DOHH2 (cell line): Measurements from ENCODE around the gene HYOU1.

Experiments
- CTCF ChIP-seq: fragments of 200-600 bp; sonication (generic); IDR thresholded peaks from one replicate; pipeline ENCODE4 v1.5.1; 2014; ENCODE audit warnings: antibody characterized with exemption, mild to moderate bottlenecking, low read depth, low read length; ENCODE audit not compliant: poor library complexity, severe bottlenecking
- EZH2phosphoT487 ChIP-seq: fragments of 200-600 bp; sonication (generic); IDR thresholded peaks from 2 replicates; pipeline ENCODE4 v1.6.1; 2017; ENCODE audit warnings: borderline replicate concordance, mild to moderate bottlenecking, antibody characterized with exemption, low read length, moderate library complexity, mixed read lengths

- no peak for TF ChIP-seq CTCF
- no peak for TF ChIP-seq EZH2phosphoT487
These were observed 56.1 kb downstream of the HYOU1 start for GRCh38 chr11:119000906-119001305.
